Measurements from ENCODE around the gene TBC1D22A. TPM values are rescaled to one million over a fixed set of nuclear protein-coding genes. Genes with fewer than 3 reads are reported as not detected.

Gene TBC1D22A
- total RNA-seq, 6 donors from 2014 or later: 27.1 to 48.2 (median 35.3) TPM

GRCh38 chr22:46869329-46869728 lies 106.9 kb downstream of the TBC1D22A start:
- Histone ChIP-seq H3K9me3 (peaks cover 0 to 5% (median 0%) of the 10 kb centered on the region in 4 donors), H3K4me3 (no peak overlapping the region), H3K27me3 (no peaks in the 10 kb centered on the region), H3K36me3 (no peaks in the 10 kb centered on the region), H3K27ac (no peak overlapping the region), H3K4me1 (no peaks in the 10 kb centered on the region)
- no peak for ATAC-seq (ENCODE audit: low FRiP score in 2 of 2)
- 95 to 98% methylated on average over 5 of the region's 5 CpGs for WGBS, 2 donors
- TF ChIP-seq POLR2AphosphoS5 (IDR thresholded peaks at IDR 0.05): no peak
- DNase-seq: no peak

DNA sequence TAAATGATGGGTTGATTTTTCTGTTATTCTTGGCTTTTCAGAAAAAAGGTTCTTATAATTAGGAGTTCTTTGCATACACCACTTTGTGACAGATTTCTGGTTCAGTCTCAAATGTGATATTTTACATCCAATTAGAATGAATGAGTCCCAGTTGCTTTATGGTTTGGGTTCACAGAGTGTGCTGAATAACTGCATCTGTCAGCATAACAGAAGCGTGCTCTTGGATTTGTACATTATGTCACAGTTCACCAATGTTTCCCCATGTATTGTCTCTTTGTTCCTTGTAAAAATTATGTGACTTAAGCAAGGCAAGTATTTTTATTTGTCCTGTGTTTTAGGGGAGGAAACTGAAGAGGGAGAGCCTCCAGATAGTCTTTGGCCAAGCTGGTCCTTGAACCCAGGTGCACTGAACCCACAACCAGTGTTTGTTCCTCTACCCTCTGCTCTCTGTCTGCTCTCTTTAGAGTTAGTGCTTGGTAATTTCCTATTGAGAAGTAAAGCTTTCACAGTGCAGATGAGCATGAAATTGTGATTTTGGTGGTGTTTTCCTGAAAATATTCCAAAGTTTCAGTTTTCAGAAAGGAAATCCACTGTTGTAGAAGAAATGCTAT lies 107.5 kb downstream of the TBC1D22A start:
- Histone ChIP-seq H3K4me1 (no peaks in the 10 kb centered on the region), H3K4me3 (no peak overlapping the region), H3K27ac (no peak overlapping the region), H3K36me3 (no peaks in the 10 kb centered on the region), H3K9me3 (peaks cover 0 to 5% (median 0%) of the 10 kb centered on the region in 4 donors), H3K27me3 (no peaks in the 10 kb centered on the region)
- 75 to 93% methylated on average over 1 of the region's 1 CpG for WGBS, 2 donors
- DNase-seq (no peak), ATAC-seq (ENCODE audit: low FRiP score in 2 of 2) (no peak)
- TF ChIP-seq POLR2AphosphoS5 (IDR thresholded peaks at IDR 0.05) (no peak), EP300 (IDR thresholded peaks at IDR 0.05) (no peak), CTCF (IDR thresholded peaks at IDR 0.05) (no peak), POLR2A (IDR thresholded peaks at IDR 0.05) (no peak)

DNA sequence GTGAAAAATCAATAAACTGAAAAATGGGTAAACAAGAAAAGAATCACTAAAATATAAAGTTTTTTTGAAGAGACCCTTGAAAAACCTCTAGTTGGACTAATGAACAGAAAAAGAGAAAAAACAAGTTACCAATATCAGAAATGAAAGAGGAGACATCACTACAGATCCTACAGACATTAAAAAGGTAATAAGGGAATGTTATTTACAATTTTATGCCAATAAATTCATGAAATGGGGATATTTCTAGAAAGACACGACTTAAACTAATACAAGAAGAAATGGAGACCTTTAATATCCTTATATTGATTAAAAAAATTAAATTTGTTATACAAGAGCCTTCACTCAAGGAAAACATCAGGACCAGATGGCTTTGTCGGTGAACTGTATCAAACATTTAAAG lies 109.4 kb downstream of the TBC1D22A start:
- Histone ChIP-seq H3K36me3 (no peaks in the 10 kb centered on the region), H3K27me3 (no peaks in the 10 kb centered on the region), H3K9me3 (peaks cover 0 to 5% (median 0%) of the 10 kb centered on the region in 4 donors), H3K27ac (no peak overlapping the region), H3K4me1 (peaks cover 0 to 4% (median 3%) of the 10 kb centered on the region in 4 donors), H3K4me3 (no peak overlapping the region)
- no peak for TF ChIP-seq EP300 (IDR thresholded peaks at IDR 0.05)
- TF ChIP-seq POLR2A (IDR thresholded peaks at IDR 0.05): no peak
- no peak for TF ChIP-seq CTCF (IDR thresholded peaks at IDR 0.05)
- no peak for TF ChIP-seq POLR2AphosphoS5 (IDR thresholded peaks at IDR 0.05)
- no peak for DNase-seq
- 88 to 94% methylated on average over 2 of the region's 2 CpGs for WGBS, 2 donors
- no peak for ATAC-seq (ENCODE audit: low FRiP score in 2 of 2)

GRCh38 chr22:46875089-46875488 lies 112.6 kb downstream of the TBC1D22A start:
- TF ChIP-seq POLR2AphosphoS5 (IDR thresholded peaks at IDR 0.05) (no peak), POLR2A (IDR thresholded peaks at IDR 0.05) (no peak), EP300 (IDR thresholded peaks at IDR 0.05) (no peak), CTCF (IDR thresholded peaks at IDR 0.05) (no peak)
- Histone ChIP-seq H3K27me3 (no peaks in the 10 kb centered on the region), H3K4me1 (peaks cover 0 to 4% (median 3%) of the 10 kb centered on the region in 4 donors), H3K9me3 (peaks cover 0 to 5% (median 0%) of the 10 kb centered on the region in 4 donors), H3K4me3 (no peak overlapping the region), H3K36me3 (no peaks in the 10 kb centered on the region), H3K27ac (no peak overlapping the region)
- no peak for ATAC-seq (ENCODE audit: low FRiP score in 2 of 2)
- 90 to 95% methylated on average over 4 of the region's 4 CpGs for WGBS, 2 donors
- DNase-seq: no peak

DNA sequence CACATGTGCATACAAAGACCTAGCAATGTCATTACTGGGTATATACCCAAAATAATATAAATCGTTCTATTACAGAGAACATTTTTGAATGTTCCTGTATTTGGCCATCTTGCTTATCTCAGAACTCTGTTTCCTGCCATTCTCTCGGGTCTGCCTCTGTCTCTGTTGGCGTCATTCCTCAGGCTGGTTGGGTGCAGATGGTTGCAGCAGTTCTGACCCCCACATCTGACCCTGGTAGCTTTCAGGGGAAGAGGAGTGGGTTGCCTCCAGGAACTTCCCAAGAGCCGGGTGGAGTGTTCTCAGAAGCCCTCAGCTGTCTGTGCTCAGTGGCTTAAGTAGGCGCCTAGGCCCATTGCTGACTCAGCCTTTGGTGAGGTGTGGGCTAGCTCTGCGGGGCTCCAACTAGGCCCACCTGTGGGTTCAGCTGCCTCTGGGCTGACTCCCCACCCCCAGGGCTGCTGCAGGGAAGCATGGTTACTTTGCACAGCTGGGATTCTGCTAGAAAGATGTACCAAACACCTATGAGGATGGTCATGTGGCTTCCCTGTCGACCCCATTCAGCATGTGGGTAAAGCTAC lies 114.0 kb downstream of the TBC1D22A start:
- WGBS, 2 donors: 80 to 85% methylated on average over 5 to 7 of the region's 7 CpGs
- Histone ChIP-seq H3K27ac (no peak overlapping the region), H3K4me1 (peaks cover 0 to 4% (median 3%) of the 10 kb centered on the region in 4 donors), H3K36me3 (no peaks in the 10 kb centered on the region), H3K9me3 (peaks cover 0 to under 1% (median 0%) of the 10 kb centered on the region in 4 donors), H3K4me3 (no peak overlapping the region), H3K27me3 (no peaks in the 10 kb centered on the region)
- ATAC-seq (ENCODE audit: low FRiP score in 2 of 2): no peak
- no peak for DNase-seq
- TF ChIP-seq POLR2A (IDR thresholded peaks at IDR 0.05) (no peak), CTCF (IDR thresholded peaks at IDR 0.05) (no peak)

All from upper lobe of left lung (tissue), 6 donors.